ENCODE results near the gene PIGL. TPM values are rescaled to one million over a fixed set of nuclear protein-coding genes. Genes with fewer than 3 reads are reported as not detected.

Gene PIGL
- total RNA-seq, 4 donors from 2014 or later = 60.9 to 142 (median 101) TPM

GRCh38 chr17:16267174-16267573 is 50.2 kb downstream of the PIGL start:
- in situ Hi-C loops (cut with MboI; ENCODE audit: low pct_ligation_motif_present in 1 of 4, low pct_unique_long_range_greater_than_20kb in 1 of 4, low sequenced_read_pairs in 3 of 4) (no loop called here), intact Hi-C loops (cut with DNase I; ENCODE audit: low total_unique reads) (no loop called here)
- Histone ChIP-seq H3K27ac (no peak overlapping the region), H3K27me3 (no peaks in the 10 kb centered on the region), H3K4me1 (no peaks in the 10 kb centered on the region), H3K36me3 (no peaks in the 10 kb centered on the region), H3K9me3 (no peaks in the 10 kb centered on the region), H3K4me3 (no peak overlapping the region)
- DNase-seq = no peak
- TF ChIP-seq EP300 (IDR thresholded peaks at IDR 0.05; ENCODE audit: low read depth) (no peak), CTCF (IDR thresholded peaks at IDR 0.05) (no peak), POLR2A (IDR thresholded peaks at IDR 0.05) (no peak), POLR2AphosphoS5 (IDR thresholded peaks at IDR 0.05) (no peak)
- 81 to 93% methylated on average over 5 to 6 of the region's 6 CpGs for WGBS, 2 donors (ENCODE audit: low coverage in 1 of 2)

- in situ Hi-C loops (cut with MboI; ENCODE audit: low pct_ligation_motif_present in 1 of 4, low pct_unique_long_range_greater_than_20kb in 1 of 4, low sequenced_read_pairs in 3 of 4) = no loop called here
- Histone ChIP-seq H3K27me3 (no peaks in the 10 kb centered on the region), H3K27ac (no peak overlapping the region), H3K4me1 (no peaks in the 10 kb centered on the region), H3K36me3 (no peaks in the 10 kb centered on the region), H3K4me3 (no peak overlapping the region), H3K9me3 (no peaks in the 10 kb centered on the region)
- TF ChIP-seq POLR2A (IDR thresholded peaks at IDR 0.05) (no peak), EP300 (IDR thresholded peaks at IDR 0.05; ENCODE audit: low read depth) (no peak), POLR2AphosphoS5 (IDR thresholded peaks at IDR 0.05) (no peak), CTCF (IDR thresholded peaks at IDR 0.05) (no peak)
- no peak for DNase-seq
- WGBS, 2 donors (ENCODE audit: low coverage in 1 of 2) = 83 to 93% methylated on average over 2 of the region's 2 CpGs
- intact Hi-C loops (cut with DNase I; ENCODE audit: low total_unique reads) = no loop called here
Measured at GRCh38 chr17:16269658-16270057, 52.6 kb downstream of the PIGL start.

GRCh38 chr17:16272111-16272840 is 55.3 kb downstream of the PIGL start:
- H3K36me3 ChIP-seq = no peaks in the 10 kb centered on the region
- TF ChIP-seq CTCF (IDR thresholded peaks at IDR 0.05) = no peak
- no peak for TF ChIP-seq POLR2A (IDR thresholded peaks at IDR 0.05)
- no peak for TF ChIP-seq EP300 (IDR thresholded peaks at IDR 0.05; ENCODE audit: low read depth)
- TF ChIP-seq POLR2AphosphoS5 (IDR thresholded peaks at IDR 0.05) = no peak
- no peaks in the 10 kb centered on the region for H3K4me1 ChIP-seq
- no peak overlapping the region for H3K4me3 ChIP-seq
- WGBS, 2 donors (ENCODE audit: low coverage in 1 of 2) = 87 to 100% methylated on average over 1 to 3 of the region's 3 CpGs
- H3K9me3 ChIP-seq = no peaks in the 10 kb centered on the region
- in situ Hi-C loops (cut with MboI; ENCODE audit: low pct_ligation_motif_present in 1 of 4, low pct_unique_long_range_greater_than_20kb in 1 of 4, low sequenced_read_pairs in 3 of 4) (no loop called here), intact Hi-C loops (cut with DNase I; ENCODE audit: low total_unique reads) (no loop called here)
- no peak for DNase-seq
- H3K27me3 ChIP-seq = no peaks in the 10 kb centered on the region
- no peak overlapping the region for H3K27ac ChIP-seq

GRCh38 chr17:16273499-16273898 is 56.5 kb downstream of the PIGL start:
- Histone ChIP-seq H3K4me1 (no peaks in the 10 kb centered on the region), H3K27ac (no peak overlapping the region), H3K27me3 (no peaks in the 10 kb centered on the region), H3K4me3 (no peak overlapping the region), H3K9me3 (no peaks in the 10 kb centered on the region), H3K36me3 (no peaks in the 10 kb centered on the region)
- WGBS, 2 donors (ENCODE audit: low coverage in 1 of 2) = 95 to 100% methylated on average over 1 of the region's 1 CpG
- in situ Hi-C loops (cut with MboI; ENCODE audit: low pct_ligation_motif_present in 1 of 4, low pct_unique_long_range_greater_than_20kb in 1 of 4, low sequenced_read_pairs in 3 of 4) = no loop called here
- TF ChIP-seq POLR2AphosphoS5 (IDR thresholded peaks at IDR 0.05) (no peak), POLR2A (IDR thresholded peaks at IDR 0.05) (no peak), CTCF (IDR thresholded peaks at IDR 0.05) (no peak), EP300 (IDR thresholded peaks at IDR 0.05; ENCODE audit: low read depth) (no peak)
- DNase-seq = no peak
- intact Hi-C loops (cut with DNase I; ENCODE audit: low total_unique reads) = no loop called here

All from transverse colon (tissue), 4 donors.